Neural cell (in vitro differentiated cells): ENCODE measurements around the gene INPP5A. TPM values are rescaled to one million over a fixed set of nuclear protein-coding genes. Genes with fewer than 3 reads are reported as not detected.

Experiments used
- H2AFZ ChIP-seq: fragments of 200-600, 300-800 bp; sonication (generic), shearing (Covaris generic); 2 replicates; pipeline ENCODE4 v1.6.0; 2014; ENCODE audit warnings: low read depth, mild to moderate bottlenecking, antibody characterized with exemption, low read length, moderate library complexity
- H3F3A ChIP-seq: fragments of 200-600 bp; shearing (Covaris generic); 2 replicates; pipeline ENCODE4 v1.6.1; 2016; ENCODE audit warnings: mild to moderate bottlenecking, moderate library complexity, mixed read lengths, antibody characterized with exemption, low read length; ENCODE audit not compliant: insufficient read depth, poor library complexity, severe bottlenecking
- H3K27ac ChIP-seq: fragments of 200-600, 300-800 bp; sonication (generic), shearing (Covaris generic); 2 replicates; pipeline ENCODE4 v1.5.1; 2014; ENCODE audit warnings: mild to moderate bottlenecking, low read length, moderate library complexity
- H3K27me3 ChIP-seq: fragments of 300-800, 200-600 bp; sonication (generic), shearing (Covaris generic); 2 replicates; pipeline ENCODE4 v1.6.0; 2014; ENCODE audit warnings: mild to moderate bottlenecking, low read depth, low read length, moderate library complexity; ENCODE audit not compliant: insufficient read depth
- H3K36me3 ChIP-seq: fragments of 300-800, 200-600 bp; sonication (generic), shearing (Covaris generic); 2 replicates; pipeline ENCODE4 v1.5.1; 2014; ENCODE audit warnings: mild to moderate bottlenecking, antibody characterized with exemption, low read length, moderate library complexity; ENCODE audit not compliant: insufficient read depth
- H3K4me2 ChIP-seq: fragments of 300-800, 200-600 bp; sonication (generic), shearing (Covaris generic); 2 replicates; pipeline ENCODE4 v1.6.0; 2014; ENCODE audit warnings: mild to moderate bottlenecking, low read length
- H3K4me3 ChIP-seq: fragments of 300-800, 200-600 bp; sonication (generic), shearing (Covaris generic); 2 replicates; pipeline ENCODE4 v1.5.1; 2014; ENCODE audit warnings: mild to moderate bottlenecking, low read length, moderate library complexity
- H3K79me2 ChIP-seq: fragments of 200-600 bp; shearing (Covaris generic); replicated peaks from 2 replicates; pipeline ENCODE4 v1.6.0; 2014; ENCODE audit warnings: mild to moderate bottlenecking, low read length, moderate library complexity; ENCODE audit not compliant: insufficient read depth
- H3K9ac ChIP-seq: fragments of 300-800, 200-600 bp; sonication (generic), shearing (Covaris generic); 2 replicates; pipeline ENCODE4 v1.6.1; 2016; ENCODE audit warnings: mild to moderate bottlenecking, low read length, mixed read lengths
- H3K9me2 ChIP-seq: fragments of 200-600 bp; shearing (Covaris generic); 2 replicates; pipeline ENCODE4 v1.6.1; 2016; ENCODE audit warnings: mild to moderate bottlenecking, low read length, mixed read lengths; ENCODE audit not compliant: insufficient read depth
- H3K9me3 ChIP-seq: fragments of 200-600, 300-800 bp; sonication (generic), shearing (Covaris generic); 2 replicates; pipeline ENCODE4 v1.6.1; 2016; ENCODE audit warnings: mild to moderate bottlenecking, mixed run types, low read length, moderate library complexity, mixed read lengths
- H4K20me1 ChIP-seq: fragments of 200-600 bp; shearing (Covaris generic); 2 replicates; pipeline ENCODE4 v1.6.1; 2016; ENCODE audit warnings: mild to moderate bottlenecking, mixed run types; ENCODE audit not compliant: insufficient read depth
- EP300 ChIP-seq: fragments of 450-650 bp; conservative IDR thresholded peaks from 2 replicates; pipeline ENCODE4 v1.6.1; 2014; ENCODE audit warnings: antibody characterized with exemption, mild to moderate bottlenecking, moderate library complexity; ENCODE audit not compliant: poor library complexity, severe bottlenecking
- EZH2 ChIP-seq: fragments of 200-600, 300-800 bp; shearing (Covaris generic), sonication (generic); IDR thresholded peaks from 2 replicates; pipeline ENCODE4 v1.6.1; 2014; ENCODE audit warnings: antibody characterized with exemption, low read length, borderline replicate concordance, mild to moderate bottlenecking; ENCODE audit not compliant: insufficient read depth, poor library complexity, severe bottlenecking
- MXI1 ChIP-seq: fragments of 450-650 bp; conservative IDR thresholded peaks from 2 replicates; pipeline ENCODE4 v1.6.1; 2014; ENCODE audit warnings: antibody characterized with exemption, mild to moderate bottlenecking; ENCODE audit not compliant: poor library complexity, severe bottlenecking
- POLR2AphosphoS5 ChIP-seq: IDR thresholded peaks from 2 replicates; pipeline ENCODE4 v1.6.1; 2012
- RAD21 ChIP-seq: fragments of 450-650 bp; conservative IDR thresholded peaks from 2 replicates; pipeline ENCODE4 v1.6.1; 2014; ENCODE audit warnings: antibody characterized with exemption, mild to moderate bottlenecking, moderate library complexity
- SMC3 ChIP-seq: fragments of 450-650 bp; conservative IDR thresholded peaks from 2 replicates; pipeline ENCODE4 v1.6.1; 2014; ENCODE audit warnings: antibody characterized with exemption, mild to moderate bottlenecking, moderate library complexity; ENCODE audit not compliant: poor library complexity
- TAF1 ChIP-seq: IDR thresholded peaks from 2 replicates; pipeline ENCODE4 v1.6.1; 2012; ENCODE audit warnings: low read depth
- polyA plus RNA-seq: library from polyadenylated mRNA; depleted of rRNA; stranded (reverse); fragments of >200 nt; gene quantifications from 2 replicates; pipeline ENCODE4 v1.2.3, GENCODE V29; 2014
- TF ChIP-seq, protein P1 (sequence below): fragments of 450-650 bp; IDR thresholded peaks from 2 replicates; pipeline ENCODE4 v1.5.1; 2014; ENCODE audit warnings: antibody characterized with exemption, mild to moderate bottlenecking, moderate library complexity; ENCODE audit not compliant: poor library complexity, severe bottlenecking
- TF ChIP-seq, protein P2 (sequence below): IDR thresholded peaks from 2 replicates; pipeline ENCODE4 v1.6.1; 2012; ENCODE audit warnings: borderline replicate concordance

The INPP5A gene
- polyA plus RNA-seq, 1 donor from 2014 or later: 48.8 TPM

DNA sequence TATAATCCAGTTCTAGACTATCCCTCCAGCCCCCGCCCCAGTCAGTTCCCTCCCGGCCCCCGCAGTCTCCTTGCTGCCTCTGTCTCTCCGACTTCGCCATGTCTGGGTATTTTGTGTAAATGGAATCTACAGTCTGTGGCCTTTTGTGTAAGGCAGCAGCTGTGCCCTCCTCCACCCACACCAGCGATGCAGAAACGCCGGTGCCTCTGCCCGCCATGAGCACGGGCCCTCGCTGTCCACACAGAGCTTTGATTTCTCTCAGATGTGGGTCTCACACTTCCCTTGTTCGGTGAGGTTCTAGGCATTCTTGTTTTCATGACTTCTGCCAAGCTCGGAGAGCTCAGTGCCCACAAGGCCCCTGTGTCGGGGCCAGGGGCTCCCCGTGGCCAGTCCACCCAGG is 210.5 kb downstream of the INPP5A start:
- no peak overlapping the region for H3K9ac ChIP-seq
- no peak overlapping the region for H3K27ac ChIP-seq

DNA sequence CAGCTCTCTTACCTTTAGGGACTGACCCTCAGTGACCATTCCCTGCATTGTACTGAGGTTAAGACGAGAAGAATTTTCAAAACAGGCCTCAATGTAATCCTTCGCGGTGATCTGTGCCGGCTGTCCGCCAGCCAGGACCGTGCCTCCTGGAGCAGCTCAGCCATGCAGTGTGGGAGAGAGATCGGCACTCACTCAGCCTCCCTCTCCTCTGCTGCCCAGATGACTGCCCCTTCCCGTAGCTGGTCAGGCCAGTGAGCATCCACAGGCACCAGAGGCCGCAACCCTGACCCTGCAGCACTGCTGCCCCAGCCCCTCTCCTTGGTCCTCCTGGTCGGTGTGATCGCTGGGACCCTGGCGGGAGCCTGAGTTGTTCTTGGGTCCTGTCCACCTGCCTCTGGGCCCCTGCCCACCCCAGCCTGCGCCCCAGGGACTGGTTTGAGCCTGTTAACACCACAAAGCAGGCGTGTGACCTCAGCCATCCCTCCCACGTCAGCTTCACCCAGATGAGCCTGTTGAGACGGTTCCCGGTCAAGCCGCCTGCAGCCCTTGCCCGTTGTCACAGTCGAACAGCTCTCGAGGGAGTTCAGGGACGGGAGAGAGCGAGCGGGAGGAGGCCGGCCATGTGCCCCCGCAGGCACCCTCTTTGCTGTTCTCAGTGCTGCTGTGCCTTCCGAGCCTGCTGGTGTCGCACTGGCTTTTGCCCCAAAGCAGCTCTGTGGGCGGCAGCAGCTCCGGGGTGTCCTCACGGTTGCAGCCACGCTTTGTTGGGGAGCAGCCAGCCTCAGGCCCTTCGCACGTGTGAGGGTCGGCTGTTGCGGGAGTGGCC is 211.2 kb downstream of the INPP5A start:
- no peaks in the 10 kb centered on the region for H3K9me3 ChIP-seq
- H3K36me3 ChIP-seq: no peaks in the 10 kb centered on the region
- no peaks in the 10 kb centered on the region for H3K79me2 ChIP-seq
- H3K9ac ChIP-seq: no peak overlapping the region
- H3K27ac ChIP-seq: no peak overlapping the region
- no peaks in the 10 kb centered on the region for H3K9me2 ChIP-seq
- no peak overlapping the region for H2AFZ ChIP-seq
- H3K27me3 ChIP-seq: peaks cover 4% of the 10 kb centered on the region
- H3K4me2 ChIP-seq: no peak overlapping the region
- no peaks in the 10 kb centered on the region for H4K20me1 ChIP-seq
- no peaks in the 10 kb centered on the region for H3F3A ChIP-seq
- TF ChIP-seq EP300 (no peak), TAF1 (no peak), SMC3 (no peak), EZH2 (no peak), POLR2AphosphoS5 (no peak), RAD21 (no peak), MXI1 (no peak)
- TF ChIP-seq, protein P1, sequence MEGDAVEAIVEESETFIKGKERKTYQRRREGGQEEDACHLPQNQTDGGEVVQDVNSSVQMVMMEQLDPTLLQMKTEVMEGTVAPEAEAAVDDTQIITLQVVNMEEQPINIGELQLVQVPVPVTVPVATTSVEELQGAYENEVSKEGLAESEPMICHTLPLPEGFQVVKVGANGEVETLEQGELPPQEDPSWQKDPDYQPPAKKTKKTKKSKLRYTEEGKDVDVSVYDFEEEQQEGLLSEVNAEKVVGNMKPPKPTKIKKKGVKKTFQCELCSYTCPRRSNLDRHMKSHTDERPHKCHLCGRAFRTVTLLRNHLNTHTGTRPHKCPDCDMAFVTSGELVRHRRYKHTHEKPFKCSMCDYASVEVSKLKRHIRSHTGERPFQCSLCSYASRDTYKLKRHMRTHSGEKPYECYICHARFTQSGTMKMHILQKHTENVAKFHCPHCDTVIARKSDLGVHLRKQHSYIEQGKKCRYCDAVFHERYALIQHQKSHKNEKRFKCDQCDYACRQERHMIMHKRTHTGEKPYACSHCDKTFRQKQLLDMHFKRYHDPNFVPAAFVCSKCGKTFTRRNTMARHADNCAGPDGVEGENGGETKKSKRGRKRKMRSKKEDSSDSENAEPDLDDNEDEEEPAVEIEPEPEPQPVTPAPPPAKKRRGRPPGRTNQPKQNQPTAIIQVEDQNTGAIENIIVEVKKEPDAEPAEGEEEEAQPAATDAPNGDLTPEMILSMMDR: no peak
- TF ChIP-seq, protein P2, sequence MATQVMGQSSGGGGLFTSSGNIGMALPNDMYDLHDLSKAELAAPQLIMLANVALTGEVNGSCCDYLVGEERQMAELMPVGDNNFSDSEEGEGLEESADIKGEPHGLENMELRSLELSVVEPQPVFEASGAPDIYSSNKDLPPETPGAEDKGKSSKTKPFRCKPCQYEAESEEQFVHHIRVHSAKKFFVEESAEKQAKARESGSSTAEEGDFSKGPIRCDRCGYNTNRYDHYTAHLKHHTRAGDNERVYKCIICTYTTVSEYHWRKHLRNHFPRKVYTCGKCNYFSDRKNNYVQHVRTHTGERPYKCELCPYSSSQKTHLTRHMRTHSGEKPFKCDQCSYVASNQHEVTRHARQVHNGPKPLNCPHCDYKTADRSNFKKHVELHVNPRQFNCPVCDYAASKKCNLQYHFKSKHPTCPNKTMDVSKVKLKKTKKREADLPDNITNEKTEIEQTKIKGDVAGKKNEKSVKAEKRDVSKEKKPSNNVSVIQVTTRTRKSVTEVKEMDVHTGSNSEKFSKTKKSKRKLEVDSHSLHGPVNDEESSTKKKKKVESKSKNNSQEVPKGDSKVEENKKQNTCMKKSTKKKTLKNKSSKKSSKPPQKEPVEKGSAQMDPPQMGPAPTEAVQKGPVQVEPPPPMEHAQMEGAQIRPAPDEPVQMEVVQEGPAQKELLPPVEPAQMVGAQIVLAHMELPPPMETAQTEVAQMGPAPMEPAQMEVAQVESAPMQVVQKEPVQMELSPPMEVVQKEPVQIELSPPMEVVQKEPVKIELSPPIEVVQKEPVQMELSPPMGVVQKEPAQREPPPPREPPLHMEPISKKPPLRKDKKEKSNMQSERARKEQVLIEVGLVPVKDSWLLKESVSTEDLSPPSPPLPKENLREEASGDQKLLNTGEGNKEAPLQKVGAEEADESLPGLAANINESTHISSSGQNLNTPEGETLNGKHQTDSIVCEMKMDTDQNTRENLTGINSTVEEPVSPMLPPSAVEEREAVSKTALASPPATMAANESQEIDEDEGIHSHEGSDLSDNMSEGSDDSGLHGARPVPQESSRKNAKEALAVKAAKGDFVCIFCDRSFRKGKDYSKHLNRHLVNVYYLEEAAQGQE: no peak
- no peak overlapping the region for H3K4me3 ChIP-seq

More for the DNA sequence above, 210.5 kb downstream of the INPP5A start:
- peaks cover 4% of the 10 kb centered on the region for H3K27me3 ChIP-seq
- no peak for TF ChIP-seq POLR2AphosphoS5
- no peak for TF ChIP-seq MXI1
- TF ChIP-seq EP300: no peak
- TF ChIP-seq TAF1: no peak
- TF ChIP-seq SMC3: no peak
- TF ChIP-seq, protein P2: no peak
- TF ChIP-seq EZH2: no peak
- TF ChIP-seq RAD21: no peak
- TF ChIP-seq, protein P1: no peak
- H3K4me2 ChIP-seq: no peak overlapping the region
- no peak overlapping the region for H2AFZ ChIP-seq
- no peaks in the 10 kb centered on the region for H3F3A ChIP-seq
- no peak overlapping the region for H3K4me3 ChIP-seq
- no peaks in the 10 kb centered on the region for H3K36me3 ChIP-seq
- H4K20me1 ChIP-seq: no peaks in the 10 kb centered on the region
- no peaks in the 10 kb centered on the region for H3K9me3 ChIP-seq
- no peaks in the 10 kb centered on the region for H3K79me2 ChIP-seq
- H3K9me2 ChIP-seq: no peaks in the 10 kb centered on the region
